ENCODE measurements around the gene SCGB1D2.
A peak's percentile ranks its signal among the peaks of the same experiment; 100 is the strongest.

SCGB1D2 gene

GRCh38 chr11:62236187-62236586 is 5.9 kb upstream of the SCGB1D2 start:
- no peaks in the 10 kb centered on the region for H3K36me3 Mint-ChIP-seq (ENCODE audit: low read depth)
- no peaks in the 10 kb centered on the region for H3K9me3 Mint-ChIP-seq
- H3K27me3 Mint-ChIP-seq: peaks cover 41% of the 10 kb centered on the region

GRCh38 chr11:62237499-62237898 is 4.5 kb upstream of the SCGB1D2 start:
- peaks cover 47% of the 10 kb centered on the region for H3K27me3 Mint-ChIP-seq
- H3K9me3 Mint-ChIP-seq: no peaks in the 10 kb centered on the region
- H3K27ac Mint-ChIP-seq: no peak overlapping the region
- no peaks in the 10 kb centered on the region for H3K36me3 Mint-ChIP-seq (ENCODE audit: low read depth)
- H3K4me3 Mint-ChIP-seq: no peak overlapping the region
- DNase-seq (no peak), ATAC-seq (no peak)
- no peaks in the 10 kb centered on the region for H3K4me1 Mint-ChIP-seq

More at GRCh38 chr11:62236187-62236586, 5.9 kb upstream of the SCGB1D2 start:
- Mint-ChIP-seq H3K27ac (no peak overlapping the region), H3K4me3 (no peak overlapping the region), H3K4me1 (no peaks in the 10 kb centered on the region)
- DNase-seq (no peak), ATAC-seq (no peak)

GRCh38 chr11:62238151-62238550 is 3.9 kb upstream of the SCGB1D2 start:
- Mint-ChIP-seq H3K4me1 (no peaks in the 10 kb centered on the region), H3K4me3 (no peak overlapping the region), H3K9me3 (no peaks in the 10 kb centered on the region), H3K36me3 (ENCODE audit: low read depth) (no peaks in the 10 kb centered on the region), H3K27ac (no peak overlapping the region), H3K27me3 (peaks cover 44% of the 10 kb centered on the region)
- ATAC-seq (no peak), DNase-seq (no peak)

- H3K4me3 Mint-ChIP-seq: no peak overlapping the region
- H3K27me3 Mint-ChIP-seq: peaks cover 34% of the 10 kb centered on the region
- DNase-seq (no peak), ATAC-seq (no peak)
- no peaks in the 10 kb centered on the region for H3K4me1 Mint-ChIP-seq
- H3K9me3 Mint-ChIP-seq: no peaks in the 10 kb centered on the region
- H3K36me3 Mint-ChIP-seq (ENCODE audit: low read depth): no peaks in the 10 kb centered on the region
- H3K27ac Mint-ChIP-seq: no peak overlapping the region
Measured at GRCh38 chr11:62241095-62241494, 944 bp upstream of the SCGB1D2 start.

GRCh38 chr11:62245271-62245753 is 3.3 kb downstream of the SCGB1D2 start:
- H3K27me3 Mint-ChIP-seq: peaks cover 18% of the 10 kb centered on the region
- peaks cover 8% of the 10 kb centered on the region for H3K9me3 Mint-ChIP-seq
- H3K4me1 Mint-ChIP-seq: no peaks in the 10 kb centered on the region
- no peak overlapping the region for H3K4me3 Mint-ChIP-seq
- peak; percentile 59 for ATAC-seq
- no peaks in the 10 kb centered on the region for H3K36me3 Mint-ChIP-seq (ENCODE audit: low read depth)
- peak; percentile 15 for DNase-seq
- no peak overlapping the region for H3K27ac Mint-ChIP-seq

- Mint-ChIP-seq H3K27me3 (peaks cover 12% of the 10 kb centered on the region), H3K4me3 (no peak overlapping the region), H3K9me3 (peaks cover 39% of the 10 kb centered on the region), H3K4me1 (no peaks in the 10 kb centered on the region), H3K36me3 (ENCODE audit: low read depth) (peaks cover 5% of the 10 kb centered on the region), H3K27ac (no peak overlapping the region)
- ATAC-seq (no peak), DNase-seq (no peak)
Measured at GRCh38 chr11:62251698-62252097, 9.7 kb downstream of the SCGB1D2 start.

- no peaks in the 10 kb centered on the region for H3K4me1 Mint-ChIP-seq
- peaks cover 5% of the 10 kb centered on the region for H3K36me3 Mint-ChIP-seq (ENCODE audit: low read depth)
- ATAC-seq (no peak), DNase-seq (no peak)
- H3K27me3 Mint-ChIP-seq: peaks cover 17% of the 10 kb centered on the region
- H3K9me3 Mint-ChIP-seq: peaks cover 39% of the 10 kb centered on the region
- no peak overlapping the region for H3K4me3 Mint-ChIP-seq
- no peak overlapping the region for H3K27ac Mint-ChIP-seq
Measured at GRCh38 chr11:62253999-62254542, 12.0 kb downstream of the SCGB1D2 start.

- DNase-seq (no peak), ATAC-seq (no peak)
- peaks cover 21% of the 10 kb centered on the region for H3K9me3 Mint-ChIP-seq
- no peaks in the 10 kb centered on the region for H3K4me1 Mint-ChIP-seq
- H3K4me3 Mint-ChIP-seq: no peak overlapping the region
- peaks cover 15% of the 10 kb centered on the region for H3K27me3 Mint-ChIP-seq
- H3K27ac Mint-ChIP-seq: no peak overlapping the region
- peaks cover 5% of the 10 kb centered on the region for H3K36me3 Mint-ChIP-seq (ENCODE audit: low read depth)
Measured at GRCh38 chr11:62256281-62256680, 14.2 kb downstream of the SCGB1D2 start.

- H3K9me3 Mint-ChIP-seq: peaks cover 3% of the 10 kb centered on the region
- H3K27ac Mint-ChIP-seq: no peak overlapping the region
- ATAC-seq (no peak), DNase-seq (no peak)
- no peaks in the 10 kb centered on the region for H3K36me3 Mint-ChIP-seq (ENCODE audit: low read depth)
- H3K27me3 Mint-ChIP-seq: peaks cover 19% of the 10 kb centered on the region
- no peak overlapping the region for H3K4me3 Mint-ChIP-seq
- H3K4me1 Mint-ChIP-seq: peaks cover 22% of the 10 kb centered on the region
Measured at GRCh38 chr11:62260261-62260953, 18.4 kb downstream of the SCGB1D2 start.

- DNase-seq (no peak), ATAC-seq (no peak)
- Mint-ChIP-seq H3K4me3 (no peak overlapping the region), H3K36me3 (ENCODE audit: low read depth) (no peaks in the 10 kb centered on the region), H3K4me1 (peaks cover 51% of the 10 kb centered on the region), H3K27ac (peak overlapping the region; percentile 19), H3K27me3 (peaks cover 9% of the 10 kb centered on the region), H3K9me3 (peaks cover 3% of the 10 kb centered on the region)
Measured at GRCh38 chr11:62264004-62264403, 22.0 kb downstream of the SCGB1D2 start.

GRCh38 chr11:62266558-62266957 is 24.5 kb downstream of the SCGB1D2 start:
- ATAC-seq (peak; percentile 93), DNase-seq (peak; percentile 12)
- peak overlapping the region; percentile 79 for H3K27ac Mint-ChIP-seq
- no peaks in the 10 kb centered on the region for H3K36me3 Mint-ChIP-seq (ENCODE audit: low read depth)
- H3K9me3 Mint-ChIP-seq: peaks cover 3% of the 10 kb centered on the region
- no peak overlapping the region for H3K4me3 Mint-ChIP-seq
- H3K4me1 Mint-ChIP-seq: peaks cover 50% of the 10 kb centered on the region
- H3K27me3 Mint-ChIP-seq: peaks cover 14% of the 10 kb centered on the region

- ATAC-seq: peak; percentile 22
- Mint-ChIP-seq H3K4me3 (no peak overlapping the region), H3K4me1 (peaks cover 46% of the 10 kb centered on the region), H3K36me3 (ENCODE audit: low read depth) (no peaks in the 10 kb centered on the region), H3K27me3 (peaks cover 13% of the 10 kb centered on the region), H3K27ac (peak overlapping the region; percentile 79), H3K9me3 (peaks cover 3% of the 10 kb centered on the region)
- DNase-seq: no peak
Measured at GRCh38 chr11:62267050-62267449, 25.0 kb downstream of the SCGB1D2 start.

- Mint-ChIP-seq H3K27me3 (peaks cover 13% of the 10 kb centered on the region), H3K4me1 (peaks cover 46% of the 10 kb centered on the region), H3K27ac (no peak overlapping the region), H3K36me3 (ENCODE audit: low read depth) (no peaks in the 10 kb centered on the region), H3K9me3 (peaks cover 3% of the 10 kb centered on the region), H3K4me3 (no peak overlapping the region)
- peak; percentile 40 for ATAC-seq
- DNase-seq: no peak
Measured at GRCh38 chr11:62267576-62267975, 25.5 kb downstream of the SCGB1D2 start.

GRCh38 chr11:62269654-62270278 is 27.7 kb downstream of the SCGB1D2 start, which contains the start of gene SCGB2A2:
SCGB2A2 (plus strand) TSS chr11:62270158; CDS start chr11:62270217, 59 bp downstream.
- Mint-ChIP-seq H3K27ac (no peak within 1 kb of the TSS), H3K9me3 (no peaks in the 10 kb centered on the region), H3K36me3 (ENCODE audit: low read depth) (no peaks in the 10 kb centered on the region), H3K4me3 (no peak within 1 kb of the TSS), H3K4me1 (peaks cover 35% of the 10 kb centered on the region), H3K27me3 (peaks cover 11% of the 10 kb centered on the region)
- DNase-seq: no peak
- no peak for ATAC-seq

- peaks cover 11% of the 10 kb centered on the region for H3K27me3 Mint-ChIP-seq
- H3K36me3 Mint-ChIP-seq (ENCODE audit: low read depth): no peaks in the 10 kb centered on the region
- H3K27ac Mint-ChIP-seq: no peak overlapping the region
- ATAC-seq (no peak), DNase-seq (no peak)
- H3K9me3 Mint-ChIP-seq: no peaks in the 10 kb centered on the region
- H3K4me3 Mint-ChIP-seq: no peak overlapping the region
- peaks cover 4% of the 10 kb centered on the region for H3K4me1 Mint-ChIP-seq
Measured at GRCh38 chr11:62273284-62273683, 31.2 kb downstream of the SCGB1D2 start.
